B cell (primary cell): ENCODE measurements around the gene KIF11. TPM values are rescaled to one million over a fixed set of nuclear protein-coding genes. Genes with fewer than 3 reads are reported as not detected.
A peak's percentile ranks its signal among the peaks of the same experiment; 100 is the strongest.

ENCODE experiments used
- ATAC-seq: fragments of 200-7000 bp; cut with Tn5 transposase; one replicate; pipeline ENCODE4 v1.10.0; 2021; ENCODE audit warnings: low read depth, mild to moderate bottlenecking, moderate number of reproducible peaks, moderate library complexity
- CTCF ChIA-PET: fragments of 350-600 bp; sonication (Branson Sonifier 250); formaldehyde crosslinking; loops from one replicate; lab custom pipeline; 2021; ENCODE audit warnings: antibody characterized with exemption, inconsistent platforms; lab: Charles Lee
- POLR2A ChIA-PET: fragments of 350-600 bp; sonication (Branson Sonifier 250); formaldehyde crosslinking; loops from one replicate; lab custom pipeline; 2021; ENCODE audit warnings: antibody characterized with exemption; lab: Charles Lee
- DNase-seq: peaks from one replicate; pipeline ENCODE4 v3.0.0; 2013
- H2AFZ ChIP-seq: 2 replicates; pipeline ENCODE4 v1.6.1; 2012; ENCODE audit warnings: mild to moderate bottlenecking, low read depth, low read length; ENCODE audit not compliant: insufficient read depth, poor library complexity, severe bottlenecking
- H3K27ac ChIP-seq, 2 donors: 1 replicate in 1 of 2; 2 replicates in 1 of 2; pipeline ENCODE4 v1.5.1; 2012 to 2013; ENCODE audit warnings: low read length in 2 of 2, mild to moderate bottlenecking in 2 of 2, moderate library complexity in 1 of 2
- H3K27me3 ChIP-seq, 4 experiments: fragments of 200-600 bp in 1 of 4; sonication (generic) in 1 of 4; replicated peaks in 1 of 4; 1 replicate in 2 of 4; 2 replicates in 2 of 4; pipeline versions ENCODE4 v1.6.1 to v1.7.0; 2013 to 2016; ENCODE audit warnings: low read length in 3 of 4, mild to moderate bottlenecking in 2 of 4, mixed read lengths in 1 of 4, moderate library complexity in 1 of 4; ENCODE audit not compliant: insufficient read depth in 4 of 4, control insufficient read depth in 3 of 4; ENCODE audit errors: control extremely low read depth in 1 of 4
- H3K36me3 ChIP-seq, 2 experiments: replicated peaks in 1 of 2; 1 replicate in 1 of 2; 2 replicates in 1 of 2; pipeline versions ENCODE4 v1.6.1 to v1.7.1; 2013; ENCODE audit warnings: low read length in 1 of 2; ENCODE audit not compliant: insufficient read depth in 2 of 2, control insufficient read depth in 1 of 2; ENCODE audit errors: control extremely low read depth in 1 of 2, extremely low read depth in 1 of 2
- H3K4me1 ChIP-seq, 2 donors: fragments of 200-600 bp in 1 of 2; sonication (generic) in 1 of 2; 1 replicate in 1 of 2; 2 replicates in 1 of 2; pipeline versions ENCODE4 v1.5.1 to v1.6.1; 2013 to 2017; ENCODE audit warnings: low read length in 2 of 2; ENCODE audit not compliant: control insufficient read depth in 2 of 2, insufficient read depth in 2 of 2
- H3K4me2 ChIP-seq: replicated peaks from 2 replicates; pipeline ENCODE3; 2012; ENCODE audit warnings: mild to moderate bottlenecking, low read depth, low read length; ENCODE audit not compliant: poor library complexity, severe bottlenecking
- H3K4me3 ChIP-seq, 5 experiments: fragments of 200-600 bp in 1 of 5; sonication (generic) in 1 of 5; 1 replicate in 3 of 5; 2 replicates in 2 of 5; pipeline versions ENCODE4 v1.5.1 to v1.7.0; 2011 to 2016; ENCODE audit warnings: low read length in 4 of 5, mild to moderate bottlenecking in 4 of 5, low read depth in 2 of 5, control low read depth in 1 of 5, moderate library complexity in 1 of 5; ENCODE audit not compliant: insufficient read depth in 1 of 5; ENCODE audit errors: control extremely low read depth in 1 of 5, extremely low read depth in 1 of 5
- H3K79me2 ChIP-seq: fragments of 200-600 bp; sonication (generic); one replicate; pipeline ENCODE4 v1.6.0; 2016; ENCODE audit warnings: low read length; ENCODE audit not compliant: control insufficient read depth, insufficient read depth
- H3K9ac ChIP-seq: fragments of 200-600 bp; sonication (generic); 2 replicates; pipeline ENCODE4 v1.6.1; 2017; ENCODE audit warnings: mild to moderate bottlenecking, low read length, moderate library complexity
- H3K9me3 ChIP-seq, 3 donors: one replicate each; pipeline versions ENCODE4 v1.6.1 to v1.7.1; 2013; ENCODE audit warnings: low read length in 2 of 3; ENCODE audit not compliant: control insufficient read depth in 2 of 3, insufficient read depth in 1 of 3; ENCODE audit errors: control extremely low read depth in 1 of 3
- H4K20me1 ChIP-seq: 2 replicates; pipeline ENCODE4 v1.6.0; 2012; ENCODE audit warnings: mild to moderate bottlenecking, low read length; ENCODE audit not compliant: insufficient read depth, control insufficient read depth, poor library complexity, severe bottlenecking
- H3K27ac Mint-ChIP-seq: one replicate; pipeline ENCODE4 v1.8.0; 2021; ENCODE audit warnings: mixed read lengths
- H3K27me3 Mint-ChIP-seq: one replicate; pipeline ENCODE4 v1.8.0; 2021; ENCODE audit warnings: mixed read lengths
- H3K4me1 Mint-ChIP-seq: one replicate; pipeline ENCODE4 v1.8.0; 2021; ENCODE audit warnings: mixed read lengths
- H3K4me3 Mint-ChIP-seq: one replicate; pipeline ENCODE4 v1.8.0; 2021; ENCODE audit warnings: mixed read lengths
- H3K9me3 Mint-ChIP-seq: one replicate; pipeline ENCODE4 v1.8.0; 2022; ENCODE audit warnings: mixed read lengths; ENCODE audit not compliant: insufficient read depth
- EZH2 ChIP-seq: IDR thresholded peaks from 2 replicates; pipeline ENCODE4 v1.6.1; 2012; ENCODE audit warnings: borderline replicate concordance, low read depth, mild to moderate bottlenecking, moderate library complexity, low read length; ENCODE audit not compliant: insufficient read depth, poor library complexity, severe bottlenecking
- WGBS: methylation state at CpG from one replicate; pipeline ENCODE4 v1.1.5; 2013; ENCODE audit warnings: missing lambda C conversion rate; ENCODE audit not compliant: insufficient coverage; 5-methylcytosine and 5-hydroxymethylcytosine counted together
- intact Hi-C: fragments of 100-400 bp; cut with micrococcal nuclease; formaldehyde crosslinking; loops from one replicate; pipeline ENCODE4 v1.10.0; 2022
- polyA plus RNA-seq: library from polyadenylated mRNA; depleted of rRNA; stranded (reverse); fragments of >200 nt; gene quantifications from 2 replicates; pipeline ENCODE4 v1.2.3, GENCODE V29; 2012
- total RNA-seq, 2 donors: library from RNA; stranded (reverse); fragments of 120-200 nt in 1 of 2; gene quantifications; 1 replicate in 1 of 2; 2 replicates in 1 of 2; pipeline versions ENCODE4 v1.2.3 to v1.2.4, GENCODE V29; 2013 to 2022
- TF ChIP-seq, protein P1 (sequence below): fragments of 200-600 bp; IDR thresholded peaks from one replicate; pipeline ENCODE4 v1.8.0; 2022; ENCODE audit warnings: antibody characterized with exemption, mild to moderate bottlenecking

The KIF11 gene
- total and polyA plus RNA-seq, 2 donors (not counting 1 experiment from before 2014, with no cell fraction given) = 0.64 to 1.8 TPM

DNA sequence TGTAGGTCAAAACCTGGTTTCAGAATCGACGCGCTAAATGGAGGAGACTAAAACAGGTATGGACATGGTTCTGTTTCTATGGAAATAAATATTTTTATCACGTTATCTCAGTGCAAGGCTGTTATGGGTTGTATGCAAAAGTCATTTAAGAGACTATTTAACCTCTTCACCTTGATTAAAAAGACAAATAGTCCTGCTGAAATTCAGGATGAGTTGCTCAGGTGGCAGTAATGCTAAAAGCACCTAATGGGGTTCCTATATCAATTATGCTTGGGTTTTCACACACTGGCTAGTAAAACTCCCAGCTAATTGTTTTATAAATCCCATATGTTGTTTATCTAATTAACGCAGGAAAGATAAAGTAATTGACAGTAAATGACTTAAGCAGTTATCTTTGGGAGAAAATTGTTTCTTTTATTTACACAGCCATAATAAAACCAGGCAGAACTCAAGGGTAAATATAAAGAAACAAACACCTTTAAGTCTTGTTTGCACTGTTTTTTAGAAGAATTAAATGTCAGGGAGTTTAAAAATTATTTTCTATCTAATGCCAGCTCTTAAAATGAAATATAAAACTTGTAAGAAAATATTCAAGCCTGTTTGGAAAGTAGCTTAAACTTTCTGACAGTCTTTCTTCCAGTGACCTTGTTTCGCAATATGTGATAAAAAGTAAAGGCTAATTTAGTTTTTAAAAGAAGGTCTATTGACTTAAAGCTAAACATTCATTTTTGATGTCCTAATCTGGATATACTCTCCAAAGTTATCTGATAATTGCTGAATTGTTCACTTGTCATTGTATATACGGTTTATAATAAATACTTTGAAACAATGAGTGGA lies 100.0 kb downstream of the KIF11 start:
- H3K4me2 ChIP-seq = peak overlapping the region; percentile 94
- peak overlapping the region; percentile 87 for H3K9ac ChIP-seq
- peak overlapping the region; percentile 89 to 90 for H3K27ac ChIP-seq
- peak overlapping the region; percentile 83 for H2AFZ ChIP-seq
- no CpG with 5 or more reads among the region's 7 CpGs for WGBS
- peaks cover 41 to 47% of the 10 kb centered on the region in 2 donors for H3K4me1 ChIP-seq
- H3K9me3 ChIP-seq = no peaks in the 10 kb centered on the region
- Mint-ChIP-seq H3K9me3 (no peaks in the 10 kb centered on the region), H3K27ac (peak overlapping the region; percentile 98), H3K4me3 (peak overlapping the region; percentile 96), H3K4me1 (peaks cover 64% of the 10 kb centered on the region), H3K27me3 (no peaks in the 10 kb centered on the region)
- DNase-seq (no peak), ATAC-seq (no peak)
- peaks cover 16 to 39% of the 10 kb centered on the region in 2 experiments for H3K36me3 ChIP-seq
- H3K4me3 ChIP-seq = peak overlapping the region; percentile 82 to 95 (median 87)
- TF ChIP-seq, protein P1, sequence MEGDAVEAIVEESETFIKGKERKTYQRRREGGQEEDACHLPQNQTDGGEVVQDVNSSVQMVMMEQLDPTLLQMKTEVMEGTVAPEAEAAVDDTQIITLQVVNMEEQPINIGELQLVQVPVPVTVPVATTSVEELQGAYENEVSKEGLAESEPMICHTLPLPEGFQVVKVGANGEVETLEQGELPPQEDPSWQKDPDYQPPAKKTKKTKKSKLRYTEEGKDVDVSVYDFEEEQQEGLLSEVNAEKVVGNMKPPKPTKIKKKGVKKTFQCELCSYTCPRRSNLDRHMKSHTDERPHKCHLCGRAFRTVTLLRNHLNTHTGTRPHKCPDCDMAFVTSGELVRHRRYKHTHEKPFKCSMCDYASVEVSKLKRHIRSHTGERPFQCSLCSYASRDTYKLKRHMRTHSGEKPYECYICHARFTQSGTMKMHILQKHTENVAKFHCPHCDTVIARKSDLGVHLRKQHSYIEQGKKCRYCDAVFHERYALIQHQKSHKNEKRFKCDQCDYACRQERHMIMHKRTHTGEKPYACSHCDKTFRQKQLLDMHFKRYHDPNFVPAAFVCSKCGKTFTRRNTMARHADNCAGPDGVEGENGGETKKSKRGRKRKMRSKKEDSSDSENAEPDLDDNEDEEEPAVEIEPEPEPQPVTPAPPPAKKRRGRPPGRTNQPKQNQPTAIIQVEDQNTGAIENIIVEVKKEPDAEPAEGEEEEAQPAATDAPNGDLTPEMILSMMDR = no peak
- TF ChIP-seq EZH2 = no peak
- H4K20me1 ChIP-seq = peaks cover 4% of the 10 kb centered on the region
- ChIA-PET POLR2A (interaction anchor here (0.9 to 5.3 kb wide), 5 partner anchors 8 to 101 kb away, joined by 3 to 77 read pairs (median 44); partner anchors contain the start of gene KIF11), CTCF (interaction anchor here (0.7 to 8.1 kb wide), 5 partner anchors 20 to 197 kb away, joined by 3 to 73 read pairs (median 32); partner anchors contain the start of gene EXOC6)
- no peaks in the 10 kb centered on the region for H3K27me3 ChIP-seq
- intact Hi-C loops = loop anchor here (5.0 kb wide), 1 partner anchor 401 kb away; the partner anchor contains the start of genes CPEB3 and MARCHF5
- H3K79me2 ChIP-seq = peaks cover 69% of the 10 kb centered on the region
